DMS114 treated with DMSO at 0.1 percent for 48 hours (cell line): ENCODE results near the gene FSTL4.
"Not testable (repeated sequence)": the region's sequence is repeated elsewhere in the genome, so short reads cannot be mapped to it uniquely, and the experiment has no call there.

ENCODE experiments used
- DNase-seq: peaks from one replicate; lab custom pipeline; 2025; ENCODE audit not compliant: unreplicated experiment; lab: John Stamatoyannopoulos, UW

Gene FSTL4

DNA sequence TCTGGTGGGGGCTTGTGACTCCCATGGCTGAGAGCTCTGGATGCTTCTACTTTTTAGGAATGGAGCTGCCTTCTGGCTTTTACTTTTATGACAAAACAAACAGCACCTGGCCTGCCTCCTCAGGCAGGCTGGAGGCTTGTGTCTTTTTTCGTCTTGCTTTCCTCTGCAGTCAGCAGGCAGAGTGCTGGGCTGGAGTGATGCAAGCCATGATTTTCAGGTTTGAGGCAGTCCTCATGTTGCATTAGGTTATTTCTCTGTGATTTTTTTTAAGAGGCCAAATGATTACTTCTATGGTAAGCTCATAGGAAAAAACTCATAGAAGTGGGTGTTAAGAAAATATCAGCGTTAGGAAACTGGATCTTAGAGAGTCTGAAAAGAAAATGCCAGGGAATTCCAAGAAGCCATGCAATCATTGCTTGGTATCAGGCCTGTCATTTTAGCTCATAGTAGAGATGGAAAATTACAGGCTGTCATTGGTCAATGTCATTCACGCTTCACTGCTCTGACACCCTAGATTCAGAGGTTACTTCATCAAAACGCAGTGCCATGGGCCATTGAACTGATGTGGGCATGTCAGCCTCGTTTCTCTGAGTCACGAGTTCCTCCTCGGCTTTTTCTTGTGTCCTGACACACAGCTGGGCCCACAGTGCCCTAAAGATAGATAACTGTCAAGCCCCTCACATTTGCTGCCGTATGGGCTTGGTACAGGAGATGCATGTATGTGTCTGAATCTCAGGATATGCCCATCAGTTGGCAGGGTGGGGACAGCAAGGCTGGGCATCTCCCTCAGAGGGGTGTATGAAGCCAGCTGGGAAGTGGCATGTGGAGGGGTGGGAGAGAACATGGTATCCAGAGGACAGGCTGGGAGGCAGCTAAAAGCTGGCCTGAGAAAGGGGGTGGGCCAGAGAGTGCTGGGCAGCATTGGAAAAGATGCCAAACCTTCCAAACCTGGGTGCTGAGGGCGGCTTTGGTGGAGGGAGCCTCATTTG is 408.7 kb downstream of the FSTL4 start:
- no peak for DNase-seq

DNA sequence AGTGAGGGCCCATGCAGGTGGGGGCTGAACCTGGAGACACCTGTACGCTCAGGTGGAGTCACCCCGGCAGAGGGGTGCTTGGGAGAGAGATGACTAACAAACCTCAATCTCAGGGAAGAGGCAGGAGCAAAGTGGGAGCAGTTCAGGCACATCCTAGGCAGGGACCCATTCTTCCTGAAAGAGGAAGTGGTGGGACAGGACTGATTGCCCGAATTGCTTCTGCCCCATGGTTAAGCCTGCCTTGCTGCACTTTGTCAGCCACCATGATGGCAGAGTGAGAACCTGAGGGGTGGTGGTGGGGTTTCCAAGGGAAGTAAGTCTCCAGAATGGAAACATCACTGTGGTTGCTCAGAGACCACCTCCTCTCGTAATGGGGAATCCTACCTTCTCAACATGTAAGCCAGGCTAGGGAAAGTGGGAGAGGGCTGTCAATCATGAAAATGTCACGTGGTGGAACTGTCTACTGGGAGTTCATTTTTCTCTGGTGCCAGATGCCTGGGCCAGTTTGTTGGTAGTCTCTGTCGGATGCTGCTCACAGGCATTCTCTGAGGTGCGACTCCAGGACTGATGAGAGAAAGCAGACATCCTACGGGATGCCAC is 410.2 kb downstream of the FSTL4 start:
- DNase-seq = no peak

DNA sequence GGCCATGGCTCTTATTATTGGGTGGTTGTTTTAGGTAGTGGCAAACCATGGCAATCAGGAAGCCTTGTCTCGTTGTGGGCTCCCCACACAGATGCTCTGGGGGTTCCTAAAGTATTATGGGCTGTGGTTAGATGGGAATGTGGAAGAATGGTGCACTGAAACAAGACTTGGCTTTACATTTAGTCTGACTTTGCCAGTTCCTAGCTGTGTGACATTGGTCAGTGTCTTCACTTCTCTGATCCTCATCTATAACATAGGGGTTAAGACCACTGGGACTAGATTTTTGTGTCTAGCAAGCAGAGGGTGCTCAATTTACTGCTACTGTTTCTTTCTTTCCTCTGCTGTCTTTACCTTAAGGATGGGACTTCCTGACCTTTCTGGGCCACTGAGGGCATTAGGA is 411.0 kb downstream of the FSTL4 start:
- no peak for DNase-seq

DNA sequence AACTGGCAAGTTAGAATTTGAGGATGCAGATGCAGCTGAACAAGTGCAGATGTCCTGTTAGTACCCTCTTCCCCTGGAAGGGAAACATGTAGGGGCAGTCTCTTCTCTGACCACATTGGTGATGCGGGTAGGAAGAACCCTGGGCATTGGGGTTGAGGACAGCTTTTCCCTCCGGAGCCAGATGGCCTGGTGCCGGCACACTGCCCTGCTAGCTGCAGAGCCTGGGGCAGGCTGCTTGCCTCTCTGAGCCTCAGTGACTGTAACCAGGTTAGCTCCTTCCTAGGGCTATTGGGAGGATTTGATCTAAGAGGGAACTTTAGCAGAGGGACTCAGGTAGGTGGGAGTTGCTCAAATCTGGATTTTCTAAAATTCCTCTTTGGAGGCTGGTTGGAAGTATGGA is 412.1 kb downstream of the FSTL4 start:
- no peak for DNase-seq

DNA sequence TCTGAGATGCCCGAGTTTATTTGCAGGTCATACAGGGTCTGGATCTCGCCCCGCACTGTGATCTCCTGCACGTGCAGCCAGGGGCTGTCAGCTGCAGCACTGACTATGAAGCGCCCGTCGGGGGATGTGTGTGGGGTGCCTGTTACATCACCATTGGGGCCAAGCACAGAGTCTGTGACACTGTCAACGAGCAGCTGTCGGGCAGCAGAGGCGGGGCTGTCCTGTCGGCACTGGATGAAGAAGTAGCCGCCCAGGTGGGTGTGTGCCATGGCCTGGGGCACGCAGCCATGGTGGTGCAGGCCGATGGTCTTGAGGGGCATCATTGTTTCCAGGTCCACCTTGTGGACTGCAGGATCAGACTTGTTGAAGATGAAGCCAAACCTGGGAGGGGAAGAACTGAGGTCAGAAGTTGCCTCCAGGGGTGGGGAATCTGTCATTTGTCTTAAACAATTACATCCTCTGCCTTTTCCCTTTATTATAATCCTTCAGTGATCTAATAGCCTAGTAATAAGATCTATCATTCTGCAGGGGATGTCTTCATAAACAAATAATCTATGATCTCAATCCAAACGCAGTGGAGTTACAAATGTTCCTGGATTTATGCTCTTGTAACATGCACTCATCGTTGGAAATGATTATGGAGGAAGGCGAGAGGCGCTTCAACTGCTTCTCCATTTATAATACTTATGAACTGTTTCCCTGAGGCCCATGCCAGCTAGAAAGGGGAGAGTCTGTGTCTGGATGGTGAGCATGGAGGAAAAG is 412.7 kb downstream of the FSTL4 start:
- no peak for DNase-seq

DNA sequence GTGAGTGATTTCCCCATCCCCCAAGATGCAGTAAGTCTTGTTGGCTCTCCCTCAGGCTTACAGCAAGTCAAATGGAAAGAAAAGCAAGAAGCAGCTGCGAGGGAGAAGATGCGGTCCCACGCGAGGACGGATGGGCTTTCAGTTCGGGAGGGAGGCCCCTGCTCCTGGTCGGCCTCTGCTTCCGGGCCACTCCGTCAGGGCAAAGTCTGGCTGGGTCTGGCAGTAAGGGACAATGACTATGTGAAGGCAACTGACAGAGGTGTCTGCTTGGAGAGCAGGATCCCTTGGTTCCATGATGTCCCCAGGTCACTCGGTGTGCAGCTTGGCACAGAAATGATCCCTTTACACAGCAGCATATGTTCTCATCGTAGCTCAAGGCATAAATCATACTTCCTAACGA is 413.8 kb downstream of the FSTL4 start:
- no peak for DNase-seq

DNA sequence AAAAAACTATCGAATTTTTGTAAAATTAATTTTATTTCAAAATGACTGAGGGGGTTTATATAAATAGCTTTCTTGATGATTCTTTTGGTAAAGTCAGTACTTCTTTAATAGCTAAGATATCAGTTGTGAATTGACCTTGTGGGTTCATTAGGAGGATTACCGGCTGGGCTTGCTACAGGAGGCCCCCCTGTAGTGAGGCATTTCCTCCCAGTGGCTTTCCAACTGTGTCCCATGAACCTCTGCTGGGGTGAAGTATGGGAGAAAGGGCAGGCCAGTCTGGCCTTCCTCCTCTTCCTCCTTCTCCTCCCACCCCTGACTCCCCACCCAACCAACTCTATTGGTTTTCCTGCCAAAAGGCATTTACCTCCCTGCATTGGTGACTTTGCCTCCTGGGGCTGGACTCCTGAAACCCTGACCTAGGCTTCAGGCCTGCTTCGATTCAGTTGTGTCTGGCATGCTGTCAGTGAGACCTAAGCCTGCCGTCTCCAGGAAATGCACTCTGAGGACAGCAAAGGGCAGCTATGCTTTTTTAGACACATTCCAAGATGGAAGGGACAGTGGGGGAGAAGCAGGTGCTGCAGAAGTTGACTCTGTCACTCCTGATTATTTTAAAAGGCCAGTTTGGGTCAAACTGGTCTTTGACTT is 415.8 kb downstream of the FSTL4 start:
- no peak for DNase-seq

DNA sequence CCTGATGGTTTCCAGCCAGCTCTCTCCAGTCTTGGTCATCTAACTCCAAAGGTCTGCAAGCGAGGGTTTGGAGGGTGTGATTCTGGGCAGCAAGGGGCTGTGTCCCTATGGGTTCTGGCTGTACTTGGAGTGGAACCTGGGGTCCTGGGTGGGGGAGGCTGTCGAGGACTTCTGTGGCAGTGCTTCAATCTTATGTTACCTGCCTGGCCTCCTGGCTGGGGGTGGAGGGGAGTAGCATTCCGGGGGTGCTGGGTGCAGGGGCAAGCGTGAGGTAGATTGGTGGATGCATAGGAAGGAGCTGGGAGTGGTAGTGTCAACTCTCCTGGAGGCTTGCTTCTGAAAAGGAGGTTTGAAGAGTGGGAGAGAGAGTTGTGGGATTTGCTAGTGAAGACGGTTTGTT is 417.1 kb downstream of the FSTL4 start:
- DNase-seq = no peak

DNA sequence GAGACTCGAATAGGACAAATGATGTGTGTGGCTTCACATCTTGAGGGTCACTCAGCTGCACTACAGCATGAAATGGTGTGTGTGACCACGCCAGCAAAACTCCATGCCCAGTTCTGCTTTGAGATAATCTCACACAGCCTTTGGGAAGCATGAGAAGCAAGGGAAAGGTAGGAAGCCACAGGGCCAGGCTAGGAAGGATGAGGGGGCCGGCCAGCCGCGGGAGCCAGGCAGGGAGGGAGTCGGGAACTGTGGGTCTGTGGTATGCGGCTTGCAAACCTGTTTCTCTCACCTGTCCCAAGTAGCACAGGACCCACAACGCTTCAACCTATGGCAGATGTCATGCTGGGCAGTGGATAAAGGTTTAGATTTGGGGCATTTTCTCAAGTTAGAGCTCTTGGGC is 418.5 kb downstream of the FSTL4 start:
- no peak for DNase-seq

DNA sequence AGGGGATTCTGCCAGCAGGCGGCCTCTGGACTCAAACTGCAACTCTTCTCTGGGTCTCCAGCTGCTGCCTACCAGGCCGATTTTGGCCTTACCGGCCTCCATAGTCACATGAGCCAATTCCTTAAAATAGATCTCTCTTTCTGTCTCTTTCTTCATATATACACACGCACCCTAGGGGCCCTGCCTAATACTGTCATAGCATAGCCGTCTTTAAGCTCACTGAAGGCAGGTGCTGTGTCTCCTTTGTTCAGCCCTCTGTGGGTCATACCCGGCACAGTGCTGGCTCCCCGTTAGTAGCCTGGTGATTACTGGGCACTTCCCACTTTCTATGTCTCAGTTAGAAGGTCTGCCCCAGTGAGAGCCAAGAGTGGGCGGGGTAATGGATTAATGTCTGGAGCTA is 419.6 kb downstream of the FSTL4 start:
- no peak for DNase-seq

DNA sequence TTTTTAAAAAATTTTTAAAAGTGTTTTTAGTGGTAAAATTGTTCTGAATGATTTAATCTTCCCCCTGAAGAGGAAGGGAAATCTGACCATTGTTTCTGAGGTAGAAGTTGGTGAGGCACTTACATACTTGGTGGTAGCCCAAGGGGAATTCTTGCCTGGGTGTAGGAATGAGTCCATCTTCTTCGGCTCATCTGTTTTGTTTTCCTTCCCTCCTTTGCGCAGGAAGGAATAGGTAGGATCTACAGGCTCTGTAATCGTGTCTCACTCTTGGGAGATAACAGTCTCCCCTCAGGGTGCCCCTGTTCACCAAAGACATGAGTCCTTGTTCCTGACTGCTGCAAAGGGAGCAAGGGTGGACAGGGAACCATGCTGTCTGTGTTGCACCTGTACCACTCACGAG is 422.5 kb downstream of the FSTL4 start:
- DNase-seq = no peak

DNA sequence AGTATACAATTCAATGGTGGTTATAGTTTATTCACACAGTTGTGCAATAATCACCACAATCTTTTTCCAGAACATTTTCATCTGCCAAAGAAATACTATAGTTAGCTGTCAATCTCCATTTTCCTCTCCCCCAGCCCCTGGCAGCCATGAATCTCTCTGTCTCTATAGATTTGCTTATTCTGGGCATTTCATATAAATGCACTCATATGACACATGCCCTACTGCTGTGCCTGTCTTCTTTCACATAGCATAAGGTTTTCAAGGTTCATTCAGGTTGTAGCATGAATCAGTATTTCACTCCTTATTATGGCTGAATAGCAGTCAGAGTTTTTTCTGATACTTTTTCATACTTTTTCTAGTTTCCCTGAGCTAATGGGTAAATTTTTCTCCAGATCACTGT is 432.9 kb downstream of the FSTL4 start:
- DNase-seq = no peak

DNA sequence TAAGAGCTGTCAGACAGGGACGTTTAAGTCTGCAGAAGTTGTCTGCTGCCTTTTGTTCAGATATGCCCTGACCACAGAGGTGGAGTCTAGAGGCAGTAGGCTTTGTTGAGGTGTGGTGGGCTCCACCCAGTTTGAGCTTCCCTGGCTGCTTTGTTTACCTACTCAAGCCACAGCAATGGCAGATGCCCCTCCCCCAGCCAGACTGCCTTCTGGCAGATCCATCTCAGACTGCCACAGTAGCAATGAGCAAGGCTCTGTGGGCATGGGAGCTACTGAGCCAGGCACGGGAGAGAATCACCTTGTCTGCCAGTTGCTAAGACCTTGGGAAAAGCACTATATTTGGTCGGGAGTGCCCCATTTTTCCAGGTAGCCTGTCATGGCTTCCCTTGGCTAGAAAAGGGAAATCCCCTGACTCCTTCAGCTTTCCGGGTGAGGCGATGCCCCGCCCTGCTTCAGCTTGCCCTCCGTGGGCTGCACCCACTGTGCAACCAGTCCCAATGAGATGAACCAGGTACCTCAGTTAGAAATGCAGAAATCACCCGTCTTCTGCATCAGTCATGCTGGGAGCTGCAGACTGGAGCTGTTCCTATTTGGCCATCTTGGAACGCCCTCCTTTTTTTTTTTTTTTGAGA is 441.5 kb downstream of the FSTL4 start:
- not testable (repeated sequence) for DNase-seq

DNA sequence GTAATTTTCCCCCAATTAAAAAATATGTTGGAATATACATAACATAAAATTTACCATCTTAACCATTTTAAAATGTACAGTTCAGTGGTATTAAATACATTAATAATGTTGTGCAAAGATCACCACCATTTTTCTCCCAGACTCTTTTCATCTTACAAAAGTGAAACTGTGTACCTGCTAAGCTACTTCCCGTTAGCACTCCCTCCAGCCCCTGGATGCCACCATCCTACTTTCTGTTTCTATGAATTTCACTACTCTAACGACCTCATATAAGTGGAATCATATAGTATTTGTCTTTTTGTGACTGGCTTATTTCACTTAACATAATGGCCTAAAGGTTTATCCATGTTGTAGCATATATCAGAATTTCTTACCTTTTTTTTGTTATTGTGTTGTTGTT is 447.6 kb downstream of the FSTL4 start:
- DNase-seq = no peak

DNA sequence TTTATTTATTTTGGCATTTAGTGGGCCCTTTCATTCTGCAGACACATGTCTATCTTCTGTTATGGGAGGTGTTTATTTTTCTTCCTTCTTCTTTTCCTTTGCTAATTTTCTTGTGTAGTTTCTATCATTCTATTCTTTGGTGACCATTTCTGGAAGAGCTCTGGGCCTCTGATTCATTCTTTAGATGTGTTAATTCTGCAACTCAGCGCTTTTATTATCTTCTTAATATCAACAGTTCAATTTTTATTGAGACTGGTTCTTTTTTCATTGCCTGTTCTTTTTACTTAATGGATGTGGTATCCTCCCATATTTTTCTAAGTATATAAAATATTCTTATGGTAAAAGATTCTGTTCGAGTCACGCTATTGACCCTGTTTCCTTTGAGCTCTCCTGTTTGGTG is 448.5 kb downstream of the FSTL4 start:
- DNase-seq = no peak

DNA sequence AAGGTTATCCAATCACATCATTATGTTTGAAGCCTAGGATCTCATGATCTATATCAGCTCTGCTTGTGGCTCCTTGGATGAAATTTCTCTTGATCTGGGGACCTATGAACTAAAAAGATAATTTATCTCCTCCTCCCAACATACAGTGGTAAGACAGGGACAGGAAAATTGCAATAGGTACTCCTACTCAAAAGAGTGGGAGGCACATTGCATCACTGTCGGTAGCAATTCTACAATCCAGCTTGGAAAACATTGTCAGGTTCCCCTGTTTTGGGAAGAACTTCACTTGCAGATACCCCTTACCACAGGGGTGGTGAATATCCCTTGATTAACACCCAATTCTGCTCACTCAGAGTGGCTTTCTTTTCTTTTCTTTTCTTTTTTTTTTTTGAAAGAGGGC is 452.8 kb downstream of the FSTL4 start:
- no peak for DNase-seq

DNA sequence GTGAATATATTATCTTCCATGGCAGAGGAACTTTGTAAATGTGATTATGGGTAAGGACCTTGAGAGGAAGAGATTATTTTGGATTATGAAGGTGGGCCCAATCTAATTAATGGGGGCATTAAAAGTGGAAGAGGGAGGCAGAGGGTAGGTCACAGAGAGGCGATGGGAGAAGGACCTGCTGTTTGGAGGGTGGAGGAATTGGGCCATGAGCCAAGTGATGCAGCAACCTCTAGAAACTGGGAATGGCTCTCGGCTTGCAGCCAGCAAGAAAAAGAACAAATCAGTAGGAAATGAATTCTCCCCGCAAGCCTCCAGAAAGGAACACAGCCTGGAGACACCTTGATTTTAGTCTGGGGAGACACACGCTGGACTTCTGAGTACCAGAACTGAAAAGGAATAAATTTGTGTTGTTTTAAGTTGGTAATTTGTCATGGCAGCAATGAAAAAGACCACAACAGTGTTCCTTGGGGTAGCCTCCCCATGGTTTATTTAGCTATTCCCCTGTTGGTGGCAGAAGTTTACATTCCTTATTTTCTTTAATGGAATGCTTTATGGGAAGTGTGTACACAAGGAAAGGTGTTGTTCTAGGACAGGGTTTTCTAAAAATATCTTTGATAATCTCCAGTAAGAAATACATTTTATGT is 456.9 kb downstream of the FSTL4 start:
- DNase-seq = no peak

DNA sequence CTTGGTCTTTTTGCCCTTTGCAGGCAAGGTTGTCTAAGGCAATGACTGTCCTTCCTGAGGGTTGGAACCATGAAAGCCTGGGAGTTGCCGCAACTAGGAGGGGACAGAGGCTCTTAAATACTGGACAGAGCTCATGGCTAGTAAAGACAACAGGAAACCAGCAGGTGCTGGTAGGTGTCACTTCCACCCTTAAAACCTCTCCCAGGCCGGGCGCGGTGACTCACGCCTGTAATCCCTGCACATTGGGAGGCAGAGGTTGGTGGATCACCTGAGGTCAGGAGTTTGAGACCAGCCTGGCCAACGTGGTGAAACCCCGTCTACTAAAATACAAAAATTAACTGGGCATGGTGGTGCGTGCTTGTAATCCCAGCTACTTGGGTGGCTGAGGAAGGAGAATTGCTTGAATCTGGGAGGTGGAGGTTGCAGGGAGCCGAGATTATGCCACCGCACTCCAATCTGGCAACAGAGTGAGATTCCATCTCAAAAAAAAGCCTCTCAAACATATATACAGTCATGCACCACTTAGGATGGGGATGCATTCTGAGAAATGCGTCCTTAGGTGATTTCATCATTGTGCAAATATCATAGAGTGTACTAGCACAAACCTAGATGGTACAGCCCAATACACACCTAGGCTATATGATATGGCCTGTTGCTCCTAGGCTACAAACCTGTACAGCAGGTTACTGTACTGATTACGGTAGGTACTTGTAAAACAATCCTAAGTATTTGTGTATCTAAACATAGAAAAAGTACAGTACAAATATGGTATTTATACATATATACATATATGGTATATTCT is 457.9 kb downstream of the FSTL4 start:
- DNase-seq = no peak

DNA sequence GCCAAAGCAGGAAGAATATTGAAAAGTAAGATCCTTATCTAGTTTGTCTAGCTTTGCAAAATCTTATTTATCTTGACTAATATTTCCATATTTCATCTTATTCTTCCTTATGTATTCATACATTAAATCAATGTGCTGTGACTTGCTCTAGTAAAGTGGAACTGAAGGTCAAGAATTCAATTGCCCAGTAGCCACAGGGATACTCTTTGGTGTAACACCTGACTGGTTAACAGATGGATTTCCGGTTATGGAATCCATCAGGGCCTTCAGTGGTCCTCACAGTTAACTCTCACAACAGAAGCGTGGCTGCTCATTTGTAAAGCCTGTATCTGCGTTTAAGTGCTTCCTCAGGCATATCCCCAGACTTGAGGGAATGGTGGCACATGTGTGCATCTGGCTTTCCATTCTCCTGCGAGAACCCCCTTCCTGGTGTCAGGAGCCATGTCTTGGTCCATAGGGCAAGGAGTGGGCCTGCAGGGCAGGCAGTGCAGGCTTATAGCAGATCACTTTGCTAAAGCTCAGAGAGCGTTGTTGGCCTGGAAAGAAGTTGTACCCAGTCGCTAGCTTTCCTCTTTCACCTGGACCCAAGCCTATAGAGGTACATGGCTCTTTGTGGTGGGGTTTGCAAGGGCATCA is 461.3 kb downstream of the FSTL4 start:
- no peak for DNase-seq
